DMS53 (cell line): ENCODE measurements around the gene TMEM165.
A peak's percentile ranks its signal among the peaks of the same experiment; 100 is the strongest.

Source experiments
- DNase-seq: peaks from one replicate; lab custom pipeline; 2025; lab: John Stamatoyannopoulos, UW

The TMEM165 gene

DNA sequence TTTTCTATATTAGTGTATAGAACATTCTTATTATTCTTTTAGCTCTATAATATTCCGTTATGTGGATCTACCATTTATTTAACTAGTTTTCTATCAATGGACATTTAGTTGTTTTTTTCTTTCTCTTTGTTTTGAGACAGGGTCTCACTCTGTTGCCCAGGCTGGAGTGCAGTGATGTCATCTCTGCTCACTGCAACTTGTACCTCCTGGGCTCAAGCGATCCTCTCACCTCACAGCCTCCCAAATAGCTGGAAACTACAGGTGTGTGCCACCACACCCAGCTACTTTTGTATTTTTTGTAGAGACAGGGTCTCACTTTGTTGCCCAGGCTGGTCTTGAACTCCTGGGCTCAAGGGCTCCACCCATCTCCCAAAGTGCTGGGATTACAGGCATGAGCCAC, 10.8 kb downstream of the TMEM165 start:
- DNase-seq, result no peak

DNA sequence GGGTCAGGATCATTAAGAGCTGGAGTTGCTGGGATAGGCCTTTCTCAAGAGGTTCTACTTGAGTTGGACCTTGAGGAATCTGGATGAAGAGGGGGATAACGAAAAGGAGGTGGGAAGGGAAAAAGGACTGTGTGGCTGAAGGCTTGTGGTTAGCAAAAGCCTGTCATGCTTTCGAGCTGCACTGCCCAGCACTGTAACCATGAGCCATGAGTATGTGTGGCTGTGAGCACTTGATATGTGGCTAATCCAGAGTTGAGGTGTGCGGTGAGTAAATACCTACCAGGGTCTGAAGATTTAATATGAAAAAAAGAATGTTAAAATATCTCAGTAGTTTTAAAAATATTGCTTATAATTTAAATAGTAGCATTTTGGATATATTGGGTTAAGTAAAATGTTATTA, 11.4 kb downstream of the TMEM165 start:
- no peak for DNase-seq

DNA sequence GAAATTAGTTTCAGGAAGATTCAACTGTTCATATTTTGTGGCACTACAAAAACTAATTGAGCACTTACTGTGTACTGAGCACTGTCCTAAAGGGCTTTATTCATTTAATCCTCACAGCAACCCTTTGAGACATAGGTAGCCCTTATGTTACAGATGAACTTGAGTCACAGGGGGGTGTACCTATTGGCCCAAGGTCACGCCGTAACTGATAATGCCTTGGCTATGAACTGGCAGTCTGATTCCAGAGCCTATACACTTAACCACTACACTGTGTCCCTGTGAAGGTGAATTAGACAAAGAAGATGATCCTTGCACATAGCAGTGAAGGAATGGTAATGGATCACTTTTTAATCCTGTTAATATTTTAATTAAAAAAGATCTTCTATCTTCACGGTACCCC, 12.0 kb downstream of the TMEM165 start:
- DNase-seq, result no peak

DNA sequence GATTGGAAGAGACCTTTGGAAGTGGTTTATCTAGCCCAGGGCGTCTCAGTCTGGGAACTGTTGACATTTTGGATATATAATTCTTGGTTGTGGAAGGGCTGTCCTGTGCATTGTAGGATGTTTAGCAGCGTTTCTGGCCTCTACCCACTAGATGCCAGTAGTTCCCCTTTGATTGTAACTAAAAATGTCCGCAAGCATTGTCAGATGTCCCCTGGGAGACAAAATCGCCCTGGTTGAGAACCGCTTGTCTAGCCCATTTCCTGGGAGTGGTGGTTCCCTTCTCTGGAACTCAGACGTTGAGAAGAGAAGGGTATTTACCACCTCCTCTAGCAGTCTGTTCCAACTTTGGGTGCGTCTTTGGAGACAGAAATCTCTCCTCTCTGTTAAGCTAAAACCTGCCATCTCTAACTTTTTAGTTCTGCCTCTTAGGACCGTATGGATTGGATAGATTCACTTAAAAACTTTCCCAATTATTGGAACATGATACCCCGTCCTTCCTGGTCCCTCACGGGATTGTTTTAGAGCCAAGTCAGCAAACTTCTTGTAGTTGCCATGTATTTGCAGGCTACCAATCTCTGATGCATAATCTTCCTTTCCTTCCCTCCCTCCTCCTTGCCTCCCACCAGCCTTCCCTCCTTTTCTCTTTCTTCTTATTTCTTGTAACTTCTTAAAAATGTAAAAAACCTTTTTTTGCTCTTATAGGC, 13.9 kb downstream of the TMEM165 start:
- DNase-seq, result no peak

DNA sequence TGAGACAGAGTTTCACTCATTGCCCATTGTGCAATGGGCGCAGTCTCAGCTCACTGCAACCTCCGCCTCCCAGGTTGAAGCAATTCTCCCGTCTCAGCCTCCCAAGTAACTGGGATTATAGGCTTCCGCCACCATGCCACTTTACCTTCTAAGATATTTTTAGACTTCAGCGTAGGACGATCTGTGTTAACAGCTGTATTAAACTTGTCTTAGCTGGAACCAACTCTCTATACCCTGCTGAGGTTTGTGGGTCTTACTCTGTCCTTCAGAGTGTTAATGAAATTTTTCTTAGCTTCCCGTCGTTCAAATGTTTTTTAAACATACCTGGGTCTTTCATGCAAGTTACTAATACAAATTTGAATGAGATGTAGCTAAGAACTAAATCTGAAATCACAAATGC, 14.7 kb downstream of the TMEM165 start:
- no peak for DNase-seq

DNA sequence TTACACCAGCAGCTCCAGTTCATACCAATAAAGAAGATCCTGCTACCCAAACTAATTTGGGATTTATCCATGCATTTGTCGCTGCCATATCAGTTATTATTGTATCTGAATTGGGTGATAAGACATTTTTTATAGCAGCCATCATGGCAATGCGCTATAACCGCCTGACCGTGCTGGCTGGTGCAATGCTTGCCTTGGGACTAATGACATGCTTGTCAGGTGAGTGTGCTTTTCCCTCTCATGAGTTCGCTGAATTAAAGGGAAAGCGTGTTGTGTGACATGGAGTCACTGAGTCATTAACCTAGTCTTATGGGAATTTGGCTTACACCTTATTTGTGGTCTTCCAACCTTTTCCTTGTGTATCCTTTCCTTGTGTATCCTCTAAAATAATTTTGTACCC, 15.9 kb downstream of the TMEM165 start:
- no peak for DNase-seq

DNA sequence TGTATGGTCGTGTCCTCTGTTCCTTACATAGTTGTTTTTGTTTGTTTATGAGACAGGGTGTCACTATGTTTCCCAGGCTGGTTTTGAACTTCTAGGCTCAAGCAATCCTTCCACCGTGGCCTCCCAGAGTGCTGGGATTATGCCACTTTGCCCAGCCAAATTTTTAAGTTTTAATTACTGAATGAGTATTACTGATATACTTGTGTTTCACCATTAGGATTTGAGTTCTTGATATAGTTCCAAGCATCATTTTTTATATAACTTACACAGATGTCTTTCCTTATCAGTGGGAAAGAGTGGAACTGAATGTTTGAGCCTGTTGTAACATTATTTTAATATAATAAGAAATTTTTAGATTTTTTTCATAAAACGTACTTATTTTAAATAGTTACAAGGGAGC, 20.4 kb downstream of the TMEM165 start:
- DNase-seq, result no peak

DNA sequence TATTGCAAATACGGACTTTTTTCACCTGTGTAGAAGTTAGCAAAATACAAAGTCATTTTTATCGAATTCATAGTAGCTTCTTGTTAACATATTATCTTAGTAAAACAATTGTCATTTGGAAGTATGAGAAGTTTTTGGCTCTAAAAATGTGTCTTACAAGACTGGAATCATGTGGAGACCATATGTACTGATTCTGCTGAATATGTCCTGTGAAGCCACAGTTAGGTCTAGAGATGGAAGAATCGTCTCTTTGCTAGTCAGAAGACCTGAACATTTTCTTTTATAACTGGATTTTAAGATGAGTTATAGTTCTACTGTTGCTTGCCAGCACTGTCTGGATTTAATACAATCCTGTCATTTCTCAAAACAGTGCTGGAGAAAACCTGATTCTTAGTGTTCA, 29.0 kb downstream of the TMEM165 start:
- no peak for DNase-seq

DNA sequence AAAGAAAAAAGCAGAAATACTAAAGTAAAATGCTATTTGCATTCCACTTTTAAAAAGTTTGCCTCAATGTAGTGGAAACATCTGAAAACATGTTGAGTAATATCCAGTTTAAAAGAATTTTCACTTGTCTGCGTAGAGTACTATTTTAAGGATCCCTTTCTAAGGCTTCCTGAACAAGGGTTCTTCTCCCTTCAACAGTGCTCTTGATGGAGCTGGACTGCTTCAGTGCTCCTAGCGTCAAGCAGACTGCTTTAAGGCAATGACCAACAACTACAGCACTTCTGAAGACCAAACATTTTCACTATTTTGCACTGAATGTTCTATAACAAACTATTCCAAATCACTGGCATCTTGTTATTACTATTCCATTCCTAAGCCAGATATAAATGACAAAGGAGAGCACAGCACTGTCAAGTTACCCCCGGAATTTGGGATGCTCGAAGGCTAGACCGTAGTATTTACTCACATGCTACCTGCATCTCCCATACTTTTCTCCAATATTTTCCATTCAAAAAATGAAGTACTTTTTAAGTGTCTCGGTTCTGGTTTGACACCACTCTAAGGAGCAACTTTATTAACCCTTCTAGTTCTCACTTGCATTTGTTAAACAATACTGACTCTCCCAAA, 36.1 kb downstream of the TMEM165 start:
- no peak for DNase-seq

DNA sequence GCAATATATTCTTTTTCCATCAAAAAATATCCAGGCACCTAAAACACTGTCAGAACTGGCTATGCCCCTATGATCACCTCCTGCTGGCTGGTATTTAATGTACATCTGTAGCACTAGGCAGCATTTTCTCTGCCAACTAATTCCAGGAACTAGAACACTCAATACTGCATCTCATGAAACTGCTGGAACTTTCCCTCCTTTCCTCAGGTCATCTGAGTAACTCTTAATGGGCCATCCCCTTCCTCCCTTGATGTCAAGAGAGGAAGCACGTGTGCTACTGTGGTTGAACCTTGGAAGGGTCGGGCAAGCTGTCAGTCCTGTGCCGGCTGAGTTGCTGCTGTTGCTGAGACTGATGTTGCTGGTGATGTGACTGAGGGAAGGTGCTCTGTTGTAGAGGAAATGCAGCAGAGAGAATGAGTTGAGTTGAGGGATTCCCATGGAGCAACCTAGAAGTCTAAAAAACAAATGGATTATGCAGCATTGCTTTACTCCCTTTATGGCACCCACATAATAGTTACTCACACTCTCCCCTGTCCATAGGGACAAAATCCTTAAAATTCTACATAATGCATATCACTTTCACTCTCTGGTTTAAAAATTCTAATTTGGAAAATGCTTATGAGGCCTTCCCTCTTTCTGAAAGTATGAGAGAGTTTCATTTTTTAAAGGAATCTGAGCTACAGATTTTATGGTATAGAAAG, 39.5 kb downstream of the TMEM165 start:
- DNase-seq, result peak; percentile 13

DNA sequence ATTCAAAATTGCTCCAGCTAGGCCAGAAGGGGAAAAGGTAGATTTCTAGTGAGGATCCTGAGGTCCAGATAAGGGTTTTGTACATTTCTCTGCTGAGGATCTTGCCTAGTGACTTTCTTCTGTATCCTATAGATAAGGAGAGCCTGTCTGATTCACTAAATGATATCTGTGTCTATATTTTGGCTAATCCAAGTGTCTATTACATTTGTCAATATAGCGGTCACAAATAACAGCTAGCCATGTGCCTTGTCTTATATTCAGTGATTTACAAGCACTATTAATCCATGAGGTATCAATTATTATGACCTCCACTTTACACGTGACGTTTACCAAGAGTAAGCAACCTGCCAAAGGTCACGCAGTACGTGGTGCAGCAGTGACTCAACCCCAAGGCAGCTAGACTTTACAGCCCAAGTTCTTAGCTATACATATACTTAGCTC, 41.6 kb downstream of the TMEM165 start:
- DNase-seq, result peak; percentile 12

DNA sequence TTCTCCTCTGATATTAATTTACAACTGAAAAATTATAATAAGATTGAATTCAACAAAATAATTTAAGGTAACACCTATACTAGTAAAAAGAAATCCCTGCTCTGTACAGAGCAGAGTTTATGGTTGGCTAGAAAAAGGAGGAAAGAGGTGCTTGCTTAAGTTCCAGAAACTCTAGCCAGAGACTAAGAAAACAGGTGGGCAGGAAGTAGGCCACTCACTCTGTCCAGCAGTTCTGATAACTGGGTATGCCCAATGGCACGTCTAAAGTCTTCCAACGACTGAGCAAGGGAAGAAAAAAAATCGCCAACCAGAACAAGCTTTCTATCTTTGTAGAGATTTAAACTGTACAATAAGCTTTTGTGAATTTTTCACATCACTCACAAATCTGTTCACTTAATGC, 42.1 kb downstream of the TMEM165 start:
- DNase-seq, result no peak

DNA sequence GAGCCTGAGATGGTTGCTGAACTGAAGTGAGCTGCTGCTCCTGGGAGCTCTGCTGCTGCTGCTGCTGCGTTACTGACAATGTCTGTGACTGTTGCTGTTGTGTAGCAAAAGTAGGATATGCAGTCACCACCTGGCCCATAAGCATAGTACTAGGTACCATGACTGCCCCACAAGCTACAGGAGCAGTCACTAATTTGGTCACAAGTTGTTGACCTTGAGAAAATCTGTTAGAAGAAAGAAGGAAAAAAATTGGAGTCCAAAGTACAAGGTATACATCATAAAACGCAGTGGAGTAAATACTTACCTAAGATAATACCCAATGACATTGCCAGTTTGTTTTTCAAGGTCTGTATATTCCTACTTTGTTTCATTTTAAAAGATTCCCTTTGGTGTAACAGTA, 42.6 kb downstream of the TMEM165 start:
- DNase-seq, result no peak

DNA sequence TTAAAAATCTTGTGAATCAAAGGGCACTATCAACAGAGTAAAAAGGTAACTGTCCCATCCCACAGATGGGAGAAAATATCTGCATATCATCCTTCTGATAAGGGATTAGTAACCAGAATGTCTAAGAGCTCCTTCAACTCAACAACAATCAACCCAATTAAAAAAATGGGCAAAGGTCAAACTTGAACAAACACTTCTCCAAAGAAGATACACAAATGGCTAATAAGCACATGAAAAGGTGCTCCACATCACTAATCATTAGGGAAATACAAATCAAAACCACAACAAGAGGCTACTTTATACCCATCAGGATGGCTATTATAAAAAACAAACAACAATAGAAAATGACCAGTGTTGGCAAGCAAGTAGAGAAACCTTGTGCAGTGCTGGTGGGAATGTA, 43.3 kb downstream of the TMEM165 start:
- DNase-seq, result no peak

DNA sequence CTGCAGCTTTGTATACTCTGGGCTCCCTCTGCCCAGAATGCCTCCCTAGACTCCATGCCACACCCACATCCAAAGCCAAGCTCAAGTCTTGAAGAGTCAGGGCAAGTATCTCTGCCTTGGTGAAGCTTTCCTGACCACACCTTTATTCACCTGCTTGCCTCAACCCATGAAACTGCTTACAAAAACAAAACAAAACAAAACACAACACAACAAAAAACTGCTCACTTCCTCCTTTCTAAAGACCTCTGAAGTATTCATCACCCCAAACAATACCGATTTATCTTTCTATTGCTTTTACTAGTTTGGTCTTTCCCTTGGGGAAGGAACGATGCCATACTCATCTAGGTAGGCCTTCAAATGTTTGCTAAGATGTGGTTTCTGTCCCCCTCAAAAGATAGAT, 45.0 kb downstream of the TMEM165 start:
- no peak for DNase-seq

DNA sequence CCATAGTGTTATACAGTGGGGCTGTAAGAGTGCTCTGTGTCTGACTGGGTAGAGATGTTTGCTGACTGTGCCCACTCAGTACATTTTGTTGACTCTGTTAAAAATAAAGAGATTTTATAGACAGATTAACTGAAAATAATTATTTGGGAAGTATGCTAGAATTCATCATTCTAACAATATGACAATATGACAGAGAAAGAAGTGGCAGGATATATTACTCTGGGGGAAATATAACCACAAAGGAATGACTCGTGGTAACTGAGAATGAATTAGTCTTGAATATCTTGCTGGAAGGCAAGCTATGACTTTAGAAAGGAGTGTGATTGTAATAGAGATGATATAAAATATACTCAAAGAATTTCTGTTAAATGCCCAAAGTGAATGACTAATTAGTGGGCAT, 46.8 kb downstream of the TMEM165 start:
- no peak for DNase-seq

DNA sequence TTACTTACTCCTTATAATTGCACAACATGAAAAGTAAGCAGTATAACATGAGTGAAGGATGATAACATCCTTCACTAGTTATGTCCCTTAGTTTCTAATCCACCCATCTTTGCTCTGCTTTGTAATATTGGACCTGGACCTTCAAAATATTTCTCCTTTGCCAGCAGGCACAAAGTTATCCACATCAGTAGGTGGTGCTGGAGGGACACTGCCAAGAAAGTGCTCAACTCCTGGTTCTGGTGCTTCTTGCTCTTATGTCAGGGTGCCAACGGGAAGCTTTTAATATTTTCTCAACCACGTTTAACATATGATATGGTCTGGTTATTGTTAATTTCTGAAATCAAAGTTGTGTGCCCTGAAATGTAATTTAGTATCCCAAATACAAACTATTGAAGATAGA, 49.1 kb downstream of the TMEM165 start:
- peak; percentile 48 for DNase-seq

DNA sequence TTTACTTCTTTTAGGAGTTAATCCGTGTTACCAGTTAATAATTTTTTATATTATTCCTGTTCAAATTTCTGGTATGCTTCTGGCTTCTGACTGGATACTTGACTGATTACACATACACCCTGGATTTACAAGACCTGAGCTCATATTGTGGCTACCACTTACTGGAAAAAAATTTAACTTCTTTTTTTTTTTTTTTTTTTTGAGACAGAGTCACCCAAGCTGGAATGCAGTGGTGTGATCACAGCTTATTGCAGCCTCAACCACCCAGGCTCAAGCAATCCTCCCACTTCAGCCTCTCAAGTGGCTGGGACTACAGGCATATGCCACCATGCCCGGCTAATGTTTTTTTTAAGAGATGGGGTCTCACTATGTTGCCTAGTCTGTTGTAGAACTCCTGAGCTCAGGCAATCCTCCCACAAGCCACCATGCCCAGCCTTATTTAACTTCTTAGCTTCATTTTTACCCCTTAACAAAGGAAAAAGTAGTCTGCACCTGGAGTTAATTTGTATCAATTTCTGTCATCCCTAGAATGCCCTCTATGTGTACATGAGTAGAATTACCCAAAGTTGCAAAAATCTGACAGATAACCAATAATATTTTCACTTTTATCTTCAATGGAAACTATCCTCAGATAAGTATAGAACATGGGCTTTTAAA, 50.3 kb downstream of the TMEM165 start:
- no peak for DNase-seq

DNA sequence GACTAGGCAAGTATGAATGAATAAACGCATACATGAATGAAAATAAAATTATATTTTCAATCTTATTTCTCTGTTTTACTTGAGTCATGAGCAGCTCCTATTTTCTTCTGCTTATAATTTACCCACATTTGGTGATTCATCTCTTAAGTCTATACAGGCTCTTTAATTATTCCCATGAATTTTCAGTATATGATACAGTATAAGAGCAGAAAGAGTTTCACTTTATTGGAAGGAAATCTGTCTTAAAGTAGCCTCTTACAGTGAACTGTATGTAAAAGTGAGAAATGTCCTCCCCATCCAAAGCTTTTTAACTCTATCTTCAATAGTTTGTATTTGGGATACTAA, 50.8 kb downstream of the TMEM165 start:
- no peak for DNase-seq

DNA sequence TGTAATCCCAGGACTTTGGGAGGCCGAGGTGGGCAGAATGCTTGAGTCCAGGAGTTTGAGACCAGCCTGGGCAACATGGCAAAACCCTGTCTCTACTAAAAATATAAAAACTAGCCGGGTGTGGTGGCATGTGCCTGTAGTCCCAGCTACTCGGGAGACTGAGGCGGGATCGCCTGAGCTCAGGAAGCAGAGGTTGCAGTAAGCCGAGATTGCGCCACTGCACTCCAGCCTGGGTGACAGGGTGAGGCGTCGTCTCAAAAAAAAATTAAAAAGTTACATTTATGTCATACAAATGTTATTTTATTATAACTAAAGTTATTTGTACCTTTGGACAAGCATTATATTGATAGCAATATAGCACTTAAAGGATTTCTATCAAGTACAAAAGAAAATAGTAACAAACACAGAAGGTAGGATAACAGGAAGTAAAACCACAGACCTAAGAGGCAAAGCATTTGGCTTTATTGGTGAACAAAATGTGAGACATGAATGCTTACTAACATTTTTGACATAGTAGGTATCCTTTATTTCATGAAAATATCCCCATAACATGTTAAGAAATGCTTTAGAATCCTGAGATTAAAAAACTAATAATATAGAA, 51.5 kb downstream of the TMEM165 start:
- no peak for DNase-seq

DNA sequence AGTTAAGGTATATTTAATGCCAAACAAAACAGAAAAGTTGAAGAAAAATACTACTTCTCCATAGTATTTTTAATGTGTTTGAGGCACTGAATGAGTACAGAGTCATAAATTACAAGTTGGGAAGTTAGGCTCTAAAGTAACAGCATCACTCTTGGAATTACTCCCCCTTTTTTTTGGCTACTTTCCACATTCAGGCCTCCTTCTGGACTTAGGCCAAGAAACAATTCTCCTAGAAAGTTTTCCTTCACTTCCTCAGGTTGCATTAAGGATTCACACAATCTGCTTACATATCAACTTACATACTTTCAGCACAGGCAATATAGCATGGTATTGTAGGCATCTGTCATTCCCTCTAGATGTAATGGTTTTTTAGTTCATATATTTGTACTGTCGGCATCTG, 52.1 kb downstream of the TMEM165 start:
- DNase-seq, result no peak

DNA sequence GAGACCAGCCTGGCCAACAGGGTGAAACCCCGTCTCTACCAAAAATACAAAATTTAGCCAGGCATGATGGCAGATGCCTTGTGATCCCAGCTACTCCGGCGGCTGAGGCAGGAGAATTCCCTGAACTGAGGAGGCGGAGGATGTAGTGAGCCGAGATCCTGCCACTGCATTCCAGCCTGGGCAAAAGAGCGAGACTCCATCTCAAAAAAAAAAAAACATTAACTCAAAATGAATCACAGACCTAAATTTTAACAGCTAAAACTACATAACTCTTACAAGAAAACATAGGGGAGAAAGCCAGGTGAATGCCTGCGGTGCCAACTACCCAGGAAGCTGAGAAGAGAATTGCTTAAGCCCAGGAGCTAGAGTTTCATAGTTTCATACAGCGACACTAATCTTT, 54.8 kb downstream of the TMEM165 start:
- no peak for DNase-seq

DNA sequence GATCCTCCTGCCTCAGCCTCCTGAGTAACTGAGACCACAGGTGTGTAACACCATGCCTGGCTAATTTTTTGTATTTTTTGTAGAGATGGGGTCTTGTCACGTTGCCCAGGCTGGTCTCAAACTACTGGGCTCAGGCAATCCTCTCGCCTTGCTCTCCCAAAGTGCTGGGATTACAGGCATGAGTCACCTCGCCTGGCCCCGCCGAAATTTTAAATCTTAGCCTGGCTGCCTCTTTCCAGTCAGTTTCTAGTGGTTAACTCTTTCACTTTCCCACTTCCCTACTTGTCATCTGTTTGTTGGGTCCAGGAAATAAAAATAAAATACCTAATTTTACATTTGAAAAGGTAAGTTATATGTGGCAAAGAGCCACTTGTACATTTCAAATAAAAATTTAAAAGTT, 62.4 kb downstream of the TMEM165 start:
- DNase-seq, result no peak
